GM21381 (cell line): ENCODE data around the gene LRRC23.
A peak's percentile ranks its signal among the peaks of the same experiment; 100 is the strongest.

Experiments
- ATAC-seq: cut with Tn5 transposase; IDR thresholded peaks from one replicate; pipeline ENCODE4 v1.9.1; 2021; ENCODE audit warnings: mild to moderate bottlenecking, moderate library complexity; ENCODE audit not compliant: unreplicated experiment

The LRRC23 gene

GRCh38 chr12:6923851-6924250 is 19.2 kb downstream of the LRRC23 start:
- ATAC-seq, result no peak

- no peak for ATAC-seq
These were observed 20.6 kb downstream of the LRRC23 start for GRCh38 chr12:6925239-6925539.

GRCh38 chr12:6925540-6926279 is 21.1 kb downstream of the LRRC23 start:
- ATAC-seq, result no peak

GRCh38 chr12:6927379-6928021 is 22.9 kb downstream of the LRRC23 start, which contains the start of gene ATN1:
TSS of gene ATN1 (plus strand) at chr12:6927959. CDS start at chr12:6934002, 6,043 bp downstream.
- ATAC-seq, result no peak

GRCh38 chr12:6928022-6928702 is 23.5 kb downstream of the LRRC23 start:
- ATAC-seq, result no peak

- no peak for ATAC-seq
These were observed 24.2 kb downstream of the LRRC23 start for GRCh38 chr12:6928703-6929407.

- no peak for ATAC-seq
These were observed 25.1 kb downstream of the LRRC23 start for GRCh38 chr12:6929466-6930452.

GRCh38 chr12:6932766-6933165 is 28.1 kb downstream of the LRRC23 start:
- ATAC-seq, result no peak

GRCh38 chr12:6934110-6934509 is 29.5 kb downstream of the LRRC23 start:
- ATAC-seq, result no peak

- no peak for ATAC-seq
These were observed 31.0 kb downstream of the LRRC23 start for GRCh38 chr12:6935371-6936193.

- ATAC-seq, result no peak
These were observed 31.6 kb downstream of the LRRC23 start for GRCh38 chr12:6936194-6936635.

GRCh38 chr12:6936636-6937480 is 32.2 kb downstream of the LRRC23 start:
- ATAC-seq, result no peak

- ATAC-seq, result peak; percentile 91
These were observed 33.1 kb downstream of the LRRC23 start for GRCh38 chr12:6937481-6938352.

GRCh38 chr12:6938353-6939190 is 34.0 kb downstream of the LRRC23 start:
- no peak for ATAC-seq

- no peak for ATAC-seq
These were observed 34.5 kb downstream of the LRRC23 start for GRCh38 chr12:6939191-6939540.

- no peak for ATAC-seq
These were observed 36.6 kb downstream of the LRRC23 start for GRCh38 chr12:6941267-6941666.

- ATAC-seq, result no peak
These were observed 37.2 kb downstream of the LRRC23 start for GRCh38 chr12:6941782-6942181.
